Activated CD8-positive, alpha-beta memory T cell treated with anti-CD3 and anti-CD28 coated beads, Interleukin-2, amount 50 U/mL, for 1 hour (primary cell): ENCODE measurements around the gene RAB3D.

Experiments
- DNase-seq: peaks from one replicate; pipeline ENCODE4 v3.0.0-alpha.2; 2020; ENCODE audit errors: extremely low read depth

RAB3D gene

DNA sequence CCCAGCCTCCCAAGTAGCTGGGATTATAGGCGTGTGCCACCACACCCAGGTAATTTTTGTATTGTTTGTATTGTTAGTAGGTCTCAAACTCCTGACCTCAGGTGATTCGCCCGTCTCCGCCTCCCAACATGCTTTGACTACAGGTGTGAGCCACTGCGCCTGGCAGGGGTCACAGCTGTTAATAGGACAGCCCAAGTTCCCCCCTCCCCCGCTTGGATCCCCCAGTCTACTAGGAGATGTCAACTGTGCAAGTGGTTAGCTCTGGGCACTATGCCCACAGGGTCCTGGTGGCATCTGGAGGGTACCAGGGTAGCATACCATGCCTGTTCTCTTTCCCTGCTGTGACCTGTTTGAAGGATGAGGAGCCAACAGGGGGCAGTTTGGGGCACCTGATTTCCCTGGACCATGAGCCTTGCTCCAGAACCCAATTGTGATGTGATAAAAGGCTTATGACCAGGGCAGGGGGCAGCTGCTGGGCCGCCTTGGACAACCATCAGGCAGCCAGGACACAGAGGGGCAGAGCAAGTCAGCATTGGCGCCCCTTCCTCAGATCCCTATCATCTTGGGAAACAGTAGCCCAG is 43.7 kb downstream of the RAB3D start, which contains the start of gene TSPAN16:
Gene TSPAN16 (plus strand): TSS at position 496 of the 581 bp plus-strand sequence. CDS start 138 bp downstream, outside the sequence.
- DNase-seq, result no peak

DNA sequence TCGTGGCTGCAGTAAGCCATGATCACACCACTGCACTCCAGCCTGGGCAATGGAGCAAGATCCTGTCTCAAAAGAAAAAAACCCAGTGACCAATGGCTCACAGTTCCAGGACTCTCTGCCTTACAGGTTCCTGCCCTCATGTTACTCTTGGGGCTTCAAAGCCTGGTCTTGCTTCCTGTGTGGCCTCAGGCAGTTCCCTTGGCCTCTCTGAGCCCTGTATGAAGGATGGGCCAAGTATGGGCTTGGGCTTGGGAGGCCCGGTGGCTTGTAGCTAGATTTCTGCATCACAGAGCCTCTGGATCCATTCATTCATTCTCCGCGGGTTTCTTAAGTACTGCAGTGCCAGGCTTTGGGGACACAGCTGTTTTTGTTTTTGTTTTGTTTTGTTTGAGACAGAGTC is 44.3 kb downstream of the RAB3D start:
- DNase-seq, result no peak

GRCh38 chr19:11293433-11294389 is 45.7 kb downstream of the RAB3D start:
- DNase-seq, result no peak

GRCh38 chr19:11291991-11292390 is 47.5 kb downstream of the RAB3D start:
- DNase-seq, result no peak

- no peak for DNase-seq
These were observed 48.0 kb downstream of the RAB3D start for GRCh38 chr19:11291415-11291814.

- DNase-seq, result no peak
These were observed 49.2 kb downstream of the RAB3D start for GRCh38 chr19:11290256-11290655.

DNA sequence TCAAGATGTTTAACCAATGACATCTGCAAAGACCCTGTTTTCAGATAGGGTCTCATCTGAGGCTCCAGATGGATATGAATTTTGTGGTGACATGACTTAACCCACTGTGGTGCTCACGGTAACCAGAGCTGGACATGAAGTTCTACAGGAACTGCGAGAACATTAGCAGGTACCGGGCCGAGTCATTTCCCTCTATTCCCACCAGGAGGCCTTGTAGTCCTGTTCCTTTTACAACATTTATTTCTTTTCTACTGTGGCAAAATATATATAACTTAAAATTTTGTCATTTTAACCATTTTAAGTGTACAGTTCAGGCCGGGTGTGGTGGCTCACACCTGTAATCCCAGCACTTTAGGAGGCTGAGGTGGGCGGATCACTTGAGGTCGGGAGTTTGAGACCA is 51.1 kb downstream of the RAB3D start:
- DNase-seq, result no peak

DNA sequence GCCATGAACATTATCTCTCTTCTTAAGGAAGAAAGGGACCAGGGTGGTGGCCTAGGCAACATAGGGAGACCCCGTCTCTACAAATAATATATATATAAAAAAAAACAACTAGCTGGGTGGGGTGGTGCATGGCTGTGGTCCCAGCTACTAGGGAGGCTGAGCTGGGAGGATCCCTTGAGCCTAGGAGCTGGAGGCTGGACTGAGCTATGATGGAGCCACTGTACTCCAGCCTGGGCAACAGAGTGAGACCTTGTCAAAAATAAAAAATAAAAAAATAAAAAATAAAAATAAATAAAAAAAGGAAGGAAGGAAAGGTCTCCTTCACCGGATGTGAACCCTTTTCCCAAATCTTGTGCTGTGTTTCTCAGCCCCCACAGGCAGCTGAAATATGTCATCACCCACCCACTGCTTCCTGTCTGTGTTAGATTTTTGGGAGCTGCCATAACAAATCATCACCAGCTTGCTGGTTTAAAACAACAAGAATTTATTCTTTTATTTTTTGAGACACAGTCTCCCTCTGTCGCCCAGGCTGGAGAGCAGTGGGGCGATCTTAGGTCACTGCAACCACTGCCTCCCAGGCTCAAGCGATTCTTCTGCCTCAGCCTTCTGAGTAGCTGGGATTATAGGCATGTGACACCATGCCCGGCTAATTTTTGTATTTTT is 53.0 kb downstream of the RAB3D start:
- DNase-seq, result no peak

DNA sequence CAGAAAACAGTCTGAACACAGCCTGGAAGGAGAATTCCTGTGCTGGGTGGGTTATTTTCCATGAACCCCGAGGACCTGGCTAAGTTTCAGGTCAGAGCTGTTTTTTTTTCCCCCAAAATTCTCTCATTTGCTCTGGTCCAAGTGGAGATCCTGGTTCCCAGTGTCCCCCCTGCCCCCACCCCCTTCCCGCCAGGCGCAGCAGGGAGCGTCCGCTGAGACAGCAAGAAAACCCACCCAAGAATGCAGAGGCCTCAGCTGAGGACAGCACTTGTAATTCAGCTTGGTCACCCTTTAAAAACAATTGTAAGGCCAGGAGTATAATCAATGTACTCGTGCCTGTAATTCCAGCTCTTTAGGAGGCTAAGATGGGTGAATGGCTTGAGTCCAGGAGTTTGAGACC is 54.9 kb downstream of the RAB3D start:
- DNase-seq, result no peak

DNA sequence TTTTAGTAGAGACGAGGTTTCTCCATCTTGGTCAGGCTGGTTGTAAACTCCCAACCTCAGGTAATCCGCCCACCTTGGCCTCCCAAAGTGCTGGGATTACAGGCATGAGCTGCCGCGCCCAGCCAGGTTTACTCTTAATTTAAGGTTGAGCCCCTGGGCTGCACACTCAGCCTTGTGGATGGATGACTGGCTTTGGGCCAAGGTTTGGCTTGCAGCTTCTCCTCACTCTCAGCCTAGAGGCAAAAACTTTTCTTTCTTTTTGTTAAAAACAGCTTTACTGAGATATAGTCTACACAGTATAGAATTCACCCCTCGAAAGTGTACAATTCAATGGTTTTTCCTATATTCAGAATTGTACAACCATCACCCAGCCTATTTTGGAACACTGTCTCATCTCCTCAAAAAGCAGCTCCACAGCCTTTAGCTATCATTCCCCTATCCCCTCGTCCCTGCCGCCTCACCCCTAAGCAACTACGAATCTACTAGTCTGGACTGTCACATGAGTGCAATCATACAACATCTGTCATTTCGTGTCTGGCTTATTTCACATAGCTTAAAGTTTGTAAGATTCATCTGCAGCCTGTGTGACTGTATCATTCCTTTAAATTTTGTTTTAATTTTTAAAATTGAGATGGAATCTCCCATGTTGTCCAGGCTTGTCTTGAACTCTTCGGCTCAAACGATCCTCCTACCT is 58.0 kb downstream of the RAB3D start:
- DNase-seq, result no peak

DNA sequence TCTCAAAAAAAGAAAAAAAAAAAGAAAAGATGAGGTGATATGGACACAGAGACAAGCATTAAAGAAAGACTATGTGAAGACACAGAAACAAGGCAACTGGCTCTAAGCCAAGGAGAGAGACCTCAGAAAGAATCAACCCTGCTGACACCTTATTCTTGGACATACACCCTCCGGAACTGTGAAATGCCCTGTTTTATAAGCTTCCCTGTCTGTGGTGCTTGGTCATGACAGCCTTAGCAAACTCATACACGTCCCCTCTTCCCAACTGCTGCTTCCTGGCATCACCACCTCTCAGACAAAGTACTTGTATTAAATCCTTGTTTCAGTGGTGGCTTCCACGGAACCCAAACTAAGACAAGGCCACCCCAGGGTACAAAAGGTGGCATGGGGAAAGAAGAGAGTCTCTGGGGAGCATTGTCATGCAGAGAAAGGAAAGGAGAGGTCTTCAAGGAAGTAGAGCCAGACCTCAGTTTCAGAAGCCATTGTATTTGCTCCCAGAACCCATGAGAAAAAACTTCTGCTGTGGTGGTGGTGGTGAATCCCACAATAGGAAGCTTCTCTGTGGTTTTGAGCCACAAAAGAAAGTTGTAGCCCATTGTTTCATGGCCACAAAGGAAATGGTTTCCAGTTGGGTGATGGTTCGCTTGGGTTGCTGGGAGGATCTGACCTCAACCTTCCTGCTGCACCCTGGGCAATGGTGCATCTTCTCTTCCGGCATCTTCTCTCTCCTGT is 59.8 kb downstream of the RAB3D start:
- no peak for DNase-seq

DNA sequence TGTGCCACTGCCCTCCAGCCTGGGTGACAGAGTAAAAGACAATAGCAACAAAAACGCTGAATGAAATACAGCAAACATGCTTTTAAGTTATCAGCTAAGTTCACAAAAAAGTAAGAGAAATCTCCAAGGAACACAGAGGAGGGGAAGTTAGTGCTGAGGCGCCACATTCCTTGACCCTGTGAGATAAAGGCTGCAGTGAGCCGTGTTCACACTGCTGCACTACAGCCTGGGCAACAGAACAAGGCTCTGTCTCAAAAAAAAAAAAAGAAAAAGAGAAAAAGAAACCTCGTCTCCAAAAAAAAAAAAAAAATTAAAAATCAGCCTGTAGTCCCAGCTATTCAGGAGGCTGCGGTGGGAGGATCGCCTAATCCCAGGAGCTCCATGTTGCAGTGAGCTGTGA is 60.8 kb downstream of the RAB3D start:
- DNase-seq, result no peak

DNA sequence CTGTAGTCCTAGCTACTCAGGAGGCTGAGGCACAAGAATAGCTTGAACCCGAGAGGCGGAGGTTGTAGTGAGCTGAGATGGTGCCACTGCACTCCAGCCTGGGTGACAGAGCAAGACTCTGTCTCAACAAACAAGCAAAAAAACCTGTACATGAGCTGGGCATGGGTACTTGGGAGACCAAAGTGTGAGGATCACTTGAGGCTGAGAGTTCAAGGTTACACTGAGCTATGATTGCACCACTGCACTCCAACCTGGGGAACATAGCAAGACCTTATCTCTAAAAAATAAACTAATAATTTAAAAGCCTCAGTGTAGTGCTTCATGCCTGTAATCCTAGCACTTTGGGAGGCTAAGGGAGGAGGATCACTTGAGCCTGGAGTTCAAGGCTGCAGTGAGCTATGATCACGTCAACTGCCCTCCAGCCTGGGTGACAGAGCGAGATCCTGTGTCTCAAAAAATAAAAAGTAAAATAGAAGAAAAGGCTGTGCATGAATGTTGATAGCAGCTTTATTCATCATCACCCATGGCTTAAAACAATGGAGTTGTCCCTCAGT is 64.8 kb downstream of the RAB3D start:
- no peak for DNase-seq

DNA sequence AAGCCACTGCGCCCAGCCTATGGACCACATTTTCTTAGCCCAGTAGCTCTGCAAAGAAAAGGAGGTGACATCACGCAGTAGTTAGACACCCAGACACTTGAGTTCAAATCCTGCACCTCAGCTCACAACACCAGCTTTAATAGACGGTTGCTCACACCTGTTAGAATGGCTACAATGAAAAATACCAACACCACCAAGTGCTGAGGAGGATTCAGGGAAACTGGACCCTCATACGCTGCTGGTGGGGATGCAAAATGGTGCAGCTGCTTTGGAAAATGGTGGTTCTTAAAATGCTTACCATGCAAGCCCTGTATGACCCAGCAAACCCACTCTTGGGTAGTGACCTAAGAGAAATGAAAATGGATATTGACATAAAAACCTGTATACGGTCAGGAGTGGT is 65.5 kb downstream of the RAB3D start:
- DNase-seq, result no peak

- no peak for DNase-seq
These were observed 66.2 kb downstream of the RAB3D start for GRCh38 chr19:11273296-11273695.
